Fibroblast of lung (primary cell): ENCODE results near the gene CCDC187. TPM values are rescaled to one million over a fixed set of nuclear protein-coding genes. Genes with fewer than 3 reads are reported as not detected.

Source experiments
- DNase-seq, 2 donors: peaks; one replicate each; pipeline versions ENCODE4 v3.0.0 to v3.0.0-alpha.2; 2010; ENCODE audit warnings: low read depth in 2 of 2
- H2AFZ ChIP-seq: 2 replicates; pipeline ENCODE4 v1.5.1; 2012; ENCODE audit warnings: low read length, control low read depth, inconsistent platforms
- H3K27ac ChIP-seq: 2 replicates; pipeline ENCODE4 v1.5.1; 2011; ENCODE audit warnings: low read length, control low read depth; ENCODE audit not compliant: insufficient read depth
- H3K27me3 ChIP-seq: 2 replicates; pipeline ENCODE4 v1.5.1; 2011; ENCODE audit warnings: mild to moderate bottlenecking, low read length; ENCODE audit not compliant: control insufficient read depth, insufficient read depth
- H3K36me3 ChIP-seq: 2 replicates; pipeline ENCODE4 v1.5.1; 2011; ENCODE audit warnings: low read length; ENCODE audit not compliant: control insufficient read depth, insufficient read depth
- H3K4me1 ChIP-seq: 2 replicates; pipeline ENCODE4 v1.5.1; 2011; ENCODE audit warnings: low read length; ENCODE audit not compliant: control insufficient read depth, insufficient read depth; ENCODE audit errors: extremely low read depth
- H3K4me2 ChIP-seq: 2 replicates; pipeline ENCODE4 v1.5.1; 2011; ENCODE audit warnings: low read length, control low read depth; ENCODE audit not compliant: insufficient read depth; ENCODE audit errors: extremely low read depth
- H3K4me3 ChIP-seq, 4 experiments: fragments of 200-600 bp in 1 of 4; sonication (generic) in 1 of 4; replicated peaks in 1 of 4; 2 replicates each; pipeline ENCODE4 v1.5.1; 2011 to 2016; ENCODE audit warnings: low read length in 4 of 4, low read depth in 3 of 4, mild to moderate bottlenecking in 3 of 4, control low read depth in 2 of 4, inconsistent platforms in 1 of 4, mixed read lengths in 1 of 4; ENCODE audit not compliant: insufficient read depth in 1 of 4; ENCODE audit errors: control extremely low read depth in 1 of 4
- H3K79me2 ChIP-seq: 2 replicates; pipeline ENCODE4 v1.5.1; 2012; ENCODE audit warnings: mild to moderate bottlenecking, low read length, inconsistent platforms; ENCODE audit not compliant: control insufficient read depth, insufficient read depth
- H3K9ac ChIP-seq: 2 replicates; pipeline ENCODE4 v1.5.1; 2011; ENCODE audit warnings: mild to moderate bottlenecking, low read length, control low read depth; ENCODE audit not compliant: insufficient read depth
- H3K9me3 ChIP-seq: 2 replicates; pipeline ENCODE4 v1.5.1; 2012; ENCODE audit warnings: low read depth, low read length; ENCODE audit not compliant: control insufficient read depth, insufficient read depth
- H4K20me1 ChIP-seq: 2 replicates; pipeline ENCODE4 v1.5.1; 2011; ENCODE audit warnings: low read length; ENCODE audit not compliant: control insufficient read depth, insufficient read depth; ENCODE audit errors: extremely low read depth
- CTCF ChIP-seq, 2 donors: IDR thresholded peaks in 1 of 2; conservative IDR thresholded peaks in 1 of 2; 1 replicate in 1 of 2; 2 replicates in 1 of 2; pipeline ENCODE4 v1.5.1; 2011 to 2012; ENCODE audit warnings: low read length in 2 of 2, control low read depth in 1 of 2, inconsistent platforms in 1 of 2, low read depth in 1 of 2, mild to moderate bottlenecking in 1 of 2
- EZH2 ChIP-seq: IDR thresholded peaks from 2 replicates; pipeline ENCODE4 v1.5.1; 2012; ENCODE audit warnings: low read length, control low read depth, mild to moderate bottlenecking; ENCODE audit errors: missing control alignments
- polyA plus RNA-seq, 2 donors: library from polyadenylated mRNA; depleted of rRNA in 1 of 2; stranded (reverse) in 1 of 2; unstranded in 1 of 2; fragments of >200 nt; gene quantifications; 2 replicates each; pipeline ENCODE4 v1.2.1, GENCODE V29; 2011 to 2012; ENCODE audit warnings: missing spikeins in 1 of 2
- total RNA-seq: library from RNA; depleted of rRNA; stranded (reverse); fragments of >200 nt; gene quantifications from 2 replicates; pipeline ENCODE4 v1.2.1, GENCODE V29; 2014

The CCDC187 gene
- total and polyA plus RNA-seq, 2 donors (not counting 1 experiment from before 2014, with no cell fraction given) = not detected

- Histone ChIP-seq H4K20me1 (no peaks in the 10 kb centered on the region), H3K27ac (no peak overlapping the region), H3K4me2 (no peak overlapping the region), H3K9ac (no peak overlapping the region), H3K4me1 (peaks cover 4% of the 10 kb centered on the region), H3K4me3 (no peak overlapping the region), H3K27me3 (peaks cover 8% of the 10 kb centered on the region), H3K9me3 (no peaks in the 10 kb centered on the region), H3K79me2 (peaks cover 23% of the 10 kb centered on the region), H3K36me3 (peaks cover 2% of the 10 kb centered on the region), H2AFZ (no peak overlapping the region)
- TF ChIP-seq EZH2 = no peak
- no peak for TF ChIP-seq CTCF (conservative IDR thresholded peaks at IDR 0.05 in 1 of 2, IDR thresholded peaks at IDR 0.05 in 1 of 2; ENCODE audit: low read depth in 1 of 2, low read length in 2 of 2)
- peak in 1 of 2 donors; percentile 10 for DNase-seq
These were observed 60.9 kb downstream of the CCDC187 start for GRCh38 chr9:136242918-136243525.

GRCh38 chr9:136242248-136242647 lies 61.6 kb downstream of the CCDC187 start:
- H4K20me1 ChIP-seq = no peaks in the 10 kb centered on the region
- no peak overlapping the region for H2AFZ ChIP-seq

DNA sequence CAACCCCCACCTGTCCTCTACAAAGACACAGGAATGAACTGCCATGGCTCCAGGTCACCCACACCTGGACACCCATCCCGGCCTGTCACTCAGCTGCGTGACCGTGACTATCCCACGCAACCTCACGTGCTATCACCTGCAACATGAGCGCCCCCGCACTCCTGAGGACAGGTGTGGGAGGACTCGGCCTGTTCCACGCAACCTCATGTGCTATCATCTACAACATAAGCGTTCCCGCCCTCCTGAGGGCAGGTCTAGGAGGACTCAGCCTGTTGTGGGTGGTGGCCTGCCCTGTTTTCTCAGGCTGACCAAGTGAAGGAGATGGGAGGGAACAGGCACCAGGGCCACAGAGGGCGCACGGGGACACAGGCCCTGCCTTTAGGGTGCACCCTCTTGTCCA lies 62.4 kb downstream of the CCDC187 start:
- Histone ChIP-seq H3K4me1 (peaks cover 4% of the 10 kb centered on the region), H3K27me3 (no peaks in the 10 kb centered on the region), H2AFZ (no peak overlapping the region), H3K79me2 (peaks cover 23% of the 10 kb centered on the region), H3K36me3 (peaks cover 2% of the 10 kb centered on the region), H3K27ac (no peak overlapping the region), H3K4me3 (no peak overlapping the region), H3K9me3 (no peaks in the 10 kb centered on the region), H4K20me1 (no peaks in the 10 kb centered on the region), H3K9ac (no peak overlapping the region), H3K4me2 (no peak overlapping the region)
- DNase-seq = no peak
- TF ChIP-seq CTCF (conservative IDR thresholded peaks at IDR 0.05 in 1 of 2, IDR thresholded peaks at IDR 0.05 in 1 of 2; ENCODE audit: low read depth in 1 of 2, low read length in 2 of 2) (no peak), EZH2 (no peak)

More at GRCh38 chr9:136242248-136242647, 61.6 kb downstream of the CCDC187 start:
- Histone ChIP-seq H3K4me3 (no peak overlapping the region), H3K36me3 (peaks cover 2% of the 10 kb centered on the region), H3K9ac (no peak overlapping the region), H3K9me3 (no peaks in the 10 kb centered on the region), H3K27ac (no peak overlapping the region), H3K27me3 (peaks cover 4% of the 10 kb centered on the region), H3K4me1 (peaks cover 4% of the 10 kb centered on the region), H3K79me2 (peaks cover 23% of the 10 kb centered on the region), H3K4me2 (no peak overlapping the region)
- TF ChIP-seq EZH2 (no peak), CTCF (conservative IDR thresholded peaks at IDR 0.05 in 1 of 2, IDR thresholded peaks at IDR 0.05 in 1 of 2; ENCODE audit: low read depth in 1 of 2, low read length in 2 of 2) (no peak)
- no peak for DNase-seq
